OCI-LY3 (cell line): ENCODE measurements around the gene TYROBP.

Source experiments
- H2AFZ ChIP-seq: fragments of 200-600, 300-600 bp; shearing (Covaris generic); 2 replicates; pipeline ENCODE4 v1.6.0; 2014; ENCODE audit warnings: antibody characterized with exemption, low read depth, low read length
- H3K27ac ChIP-seq: fragments of 200-600, 300-600 bp; sonication (generic); 2 replicates; pipeline ENCODE4 v1.5.1; 2014; ENCODE audit warnings: mild to moderate bottlenecking, low read length, moderate library complexity, mixed read lengths
- H3K27me3 ChIP-seq: fragments of 200-600, 300-600 bp; sonication (generic); 2 replicates; pipeline ENCODE4 v1.6.1; 2014; ENCODE audit warnings: low read depth, low read length, mixed read lengths
- H3K36me3 ChIP-seq: fragments of 200-600, 300-600 bp; sonication (generic); replicated peaks from 2 replicates; pipeline ENCODE3; 2014; ENCODE audit warnings: low read depth, low read length, mixed read lengths
- H3K4me1 ChIP-seq: fragments of 300-600, 200-600 bp; sonication (generic); 2 replicates; pipeline ENCODE4 v1.6.1; 2014; ENCODE audit warnings: low read length, mixed read lengths
- H3K4me2 ChIP-seq: fragments of 200-600, 300-600 bp; sonication (generic); 2 replicates; pipeline ENCODE4 v1.6.1; 2014; ENCODE audit warnings: low read length, mixed read lengths
- H3K4me3 ChIP-seq: fragments of 300-600, 200-600 bp; sonication (generic); 2 replicates; pipeline ENCODE4 v1.5.1; 2014; ENCODE audit warnings: antibody characterized with exemption, mild to moderate bottlenecking, low read length, moderate library complexity
- H3K79me2 ChIP-seq: fragments of 300-600, 200-600 bp; shearing (Covaris generic); 2 replicates; pipeline ENCODE4 v1.6.1; 2014; ENCODE audit warnings: mild to moderate bottlenecking, low read length, mixed read lengths
- H3K9ac ChIP-seq: fragments of 300-600, 200-600 bp; shearing (Covaris generic); 2 replicates; pipeline ENCODE4 v1.6.0; 2014; ENCODE audit warnings: mild to moderate bottlenecking, low read length, moderate library complexity
- H3K9me3 ChIP-seq: fragments of 200-600, 300-600 bp; shearing (Covaris generic); 2 replicates; pipeline ENCODE4 v1.6.1; 2014; ENCODE audit warnings: low read length, mixed read lengths; ENCODE audit not compliant: insufficient read depth
- H4K20me1 ChIP-seq: fragments of 200-600, 300-600 bp; sonication (generic); 2 replicates; pipeline ENCODE4 v1.6.1; 2016; ENCODE audit warnings: low read length, mixed read lengths; ENCODE audit not compliant: insufficient read depth
- EZH2phosphoT487 ChIP-seq: fragments of 200-600 bp; shearing (Covaris generic); IDR thresholded peaks from 2 replicates; pipeline ENCODE4 v1.6.1; 2018; ENCODE audit warnings: antibody characterized with exemption, mixed run types, low read depth
- TF ChIP-seq, protein P1 (sequence below): fragments of 200-600, 300-600 bp; sonication (generic); IDR thresholded peaks from 2 replicates; pipeline ENCODE4 v1.5.1; 2014; ENCODE audit warnings: antibody characterized with exemption, low read length, low read depth

Gene TYROBP

DNA sequence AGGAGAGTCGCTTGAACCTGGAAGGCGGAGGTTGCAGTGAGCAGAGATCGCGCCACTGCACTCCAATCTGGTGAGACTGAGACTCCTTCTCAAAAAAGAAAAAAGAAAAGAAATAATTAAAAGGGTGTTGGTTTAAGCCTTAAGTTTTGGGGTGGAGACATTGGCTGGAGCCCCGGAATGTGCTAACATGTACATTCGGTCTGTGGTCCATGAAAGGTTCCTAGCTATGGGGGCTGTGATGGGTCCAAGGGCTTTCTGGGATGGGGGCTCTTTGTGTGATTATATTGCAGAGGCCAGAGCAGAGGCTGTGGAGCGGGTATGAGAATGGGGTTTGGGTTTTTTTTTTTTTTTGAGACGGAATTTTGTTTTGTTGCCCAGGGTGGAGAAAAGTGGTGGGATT is 22.2 kb downstream of the TYROBP start:
- Histone ChIP-seq H3K4me2 (no peak overlapping the region), H4K20me1 (peaks cover 6% of the 10 kb centered on the region; the same call in 1 of the 2 replicates), H3K79me2 (no peaks in the 10 kb centered on the region), H3K4me3 (no peak overlapping the region), H2AFZ (no peak overlapping the region), H3K27ac (no peak overlapping the region), H3K27me3 (no peaks in the 10 kb centered on the region), H3K4me1 (no peaks in the 10 kb centered on the region), H3K9me3 (no peaks in the 10 kb centered on the region), H3K9ac (no peak overlapping the region), H3K36me3 (peaks cover 36% of the 10 kb centered on the region)
- TF ChIP-seq, protein P1, sequence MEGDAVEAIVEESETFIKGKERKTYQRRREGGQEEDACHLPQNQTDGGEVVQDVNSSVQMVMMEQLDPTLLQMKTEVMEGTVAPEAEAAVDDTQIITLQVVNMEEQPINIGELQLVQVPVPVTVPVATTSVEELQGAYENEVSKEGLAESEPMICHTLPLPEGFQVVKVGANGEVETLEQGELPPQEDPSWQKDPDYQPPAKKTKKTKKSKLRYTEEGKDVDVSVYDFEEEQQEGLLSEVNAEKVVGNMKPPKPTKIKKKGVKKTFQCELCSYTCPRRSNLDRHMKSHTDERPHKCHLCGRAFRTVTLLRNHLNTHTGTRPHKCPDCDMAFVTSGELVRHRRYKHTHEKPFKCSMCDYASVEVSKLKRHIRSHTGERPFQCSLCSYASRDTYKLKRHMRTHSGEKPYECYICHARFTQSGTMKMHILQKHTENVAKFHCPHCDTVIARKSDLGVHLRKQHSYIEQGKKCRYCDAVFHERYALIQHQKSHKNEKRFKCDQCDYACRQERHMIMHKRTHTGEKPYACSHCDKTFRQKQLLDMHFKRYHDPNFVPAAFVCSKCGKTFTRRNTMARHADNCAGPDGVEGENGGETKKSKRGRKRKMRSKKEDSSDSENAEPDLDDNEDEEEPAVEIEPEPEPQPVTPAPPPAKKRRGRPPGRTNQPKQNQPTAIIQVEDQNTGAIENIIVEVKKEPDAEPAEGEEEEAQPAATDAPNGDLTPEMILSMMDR = no peak
- TF ChIP-seq EZH2phosphoT487 = no peak

DNA sequence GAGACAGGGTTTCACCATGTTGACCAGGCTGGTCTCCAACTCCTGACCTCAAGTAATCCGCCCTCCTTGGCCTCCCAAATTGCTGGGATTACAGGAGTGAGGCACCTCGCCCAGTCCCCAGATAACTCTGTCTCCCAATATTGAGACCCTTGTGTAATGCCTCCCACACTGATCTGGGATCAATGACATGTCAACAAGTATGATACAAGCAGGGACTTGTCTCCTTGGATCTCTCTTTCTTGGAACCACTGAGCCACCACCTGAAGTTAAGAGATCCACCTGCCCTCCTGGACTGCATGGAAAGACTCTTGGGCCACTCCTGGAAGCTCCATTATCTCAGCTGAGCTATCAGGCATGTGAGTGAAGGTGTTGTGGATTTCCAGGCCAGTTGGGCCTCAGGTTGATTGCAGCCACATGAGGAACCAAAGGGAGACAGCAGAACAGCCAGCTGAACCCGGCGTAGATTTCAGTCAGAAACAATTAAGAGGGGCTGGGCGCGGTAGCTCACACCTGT is 22.8 kb downstream of the TYROBP start:
- Histone ChIP-seq H3K36me3 (peaks cover 32% of the 10 kb centered on the region), H3K9me3 (no peaks in the 10 kb centered on the region), H3K79me2 (no peaks in the 10 kb centered on the region), H3K4me2 (no peak overlapping the region), H3K4me3 (no peak overlapping the region), H3K9ac (no peak overlapping the region), H2AFZ (no peak overlapping the region), H3K27me3 (no peaks in the 10 kb centered on the region), H4K20me1 (peaks cover 3% of the 10 kb centered on the region; the same call in 1 of the 2 replicates), H3K27ac (no peak overlapping the region), H3K4me1 (no peaks in the 10 kb centered on the region)
- TF ChIP-seq, protein P1 = no peak
- no peak for TF ChIP-seq EZH2phosphoT487

DNA sequence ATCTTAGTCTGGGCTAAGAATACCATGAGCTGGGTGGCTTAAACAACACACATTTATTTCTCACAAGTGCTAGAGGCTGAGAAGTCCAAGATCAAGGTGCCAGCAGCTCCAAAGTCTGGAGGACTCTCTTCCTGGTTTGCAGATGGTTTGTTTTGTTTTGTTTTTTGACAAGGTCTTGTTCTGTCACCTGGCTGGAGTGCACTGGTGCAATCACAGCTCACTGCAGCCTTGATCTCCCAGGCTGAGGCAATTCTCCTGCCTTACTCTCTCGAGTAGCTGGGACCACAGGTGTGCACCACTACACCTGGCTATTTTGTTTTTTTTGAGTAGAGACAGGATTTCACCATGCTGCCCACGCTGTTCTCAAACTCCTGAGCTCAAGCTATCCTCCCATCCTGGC is 24.2 kb downstream of the TYROBP start:
- Histone ChIP-seq H3K4me2 (no peak overlapping the region), H3K36me3 (peaks cover 20% of the 10 kb centered on the region), H3K27me3 (no peaks in the 10 kb centered on the region), H3K9me3 (no peaks in the 10 kb centered on the region), H3K79me2 (no peaks in the 10 kb centered on the region), H3K27ac (no peak overlapping the region), H3K4me1 (no peaks in the 10 kb centered on the region), H3K9ac (no peak overlapping the region), H2AFZ (no peak overlapping the region), H3K4me3 (no peak overlapping the region), H4K20me1 (no peaks in the 10 kb centered on the region)
- TF ChIP-seq, protein P1 = no peak
- TF ChIP-seq EZH2phosphoT487 = no peak

DNA sequence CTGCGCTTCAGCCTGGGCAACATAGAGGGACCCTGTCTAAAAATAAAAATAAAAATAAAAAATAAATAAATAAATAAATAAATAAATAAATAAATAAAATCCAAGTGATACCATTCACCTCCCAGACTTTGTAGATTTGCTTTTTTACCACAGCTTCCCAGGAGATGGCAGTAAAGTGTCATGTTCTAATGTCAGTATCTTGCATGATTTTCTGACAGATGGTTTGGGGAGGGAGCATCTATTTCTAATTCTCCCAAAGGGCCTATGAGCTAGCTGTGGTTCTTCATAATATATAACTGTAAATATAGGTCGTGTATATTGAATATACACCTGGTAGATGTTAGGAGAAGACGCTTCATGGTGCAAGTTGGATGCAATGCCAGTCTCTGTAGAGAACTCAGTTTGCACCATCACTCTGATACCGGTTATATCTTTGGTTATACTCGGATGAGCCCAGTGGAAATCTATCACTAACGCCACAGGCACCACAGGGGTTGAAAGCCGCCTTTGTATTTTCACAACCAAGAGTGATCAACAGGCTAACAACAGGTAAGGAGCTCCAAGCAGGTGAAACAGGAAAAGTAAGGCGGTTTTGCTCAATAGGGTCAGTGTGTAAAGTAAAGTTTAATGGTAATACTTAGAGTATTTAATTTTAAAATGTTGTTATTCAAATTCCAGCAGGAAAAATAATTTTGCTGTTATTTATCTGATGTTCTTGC is 25.8 kb downstream of the TYROBP start:
- H4K20me1 ChIP-seq = no peaks in the 10 kb centered on the region
- peaks cover 6% of the 10 kb centered on the region for H3K36me3 ChIP-seq
- peak overlapping the region; percentile 5; the same call in 1 of the 2 replicates for H3K4me2 ChIP-seq
- H3K9ac ChIP-seq = no peak overlapping the region
- no peaks in the 10 kb centered on the region for H3K4me1 ChIP-seq
- H3K4me3 ChIP-seq = no peak overlapping the region
- no peak overlapping the region for H2AFZ ChIP-seq
- no peaks in the 10 kb centered on the region for H3K9me3 ChIP-seq
- TF ChIP-seq, protein P1 = peak; percentile 66
- TF ChIP-seq EZH2phosphoT487 = no peak
- H3K27me3 ChIP-seq = no peaks in the 10 kb centered on the region
- H3K27ac ChIP-seq = no peak overlapping the region
- H3K79me2 ChIP-seq = no peaks in the 10 kb centered on the region
